HG03060 (cell line): ENCODE measurements around the gene SLC12A5.

Experiments used
- ATAC-seq: cut with Tn5 transposase; IDR thresholded peaks from one replicate; pipeline ENCODE4 v1.9.1; 2021; ENCODE audit warnings: low read depth, moderate number of reproducible peaks; ENCODE audit not compliant: unreplicated experiment

The SLC12A5 gene

GRCh38 chr20:46025376-46025783 lies 3.6 kb upstream of the SLC12A5 start:
- no peak for ATAC-seq

DNA sequence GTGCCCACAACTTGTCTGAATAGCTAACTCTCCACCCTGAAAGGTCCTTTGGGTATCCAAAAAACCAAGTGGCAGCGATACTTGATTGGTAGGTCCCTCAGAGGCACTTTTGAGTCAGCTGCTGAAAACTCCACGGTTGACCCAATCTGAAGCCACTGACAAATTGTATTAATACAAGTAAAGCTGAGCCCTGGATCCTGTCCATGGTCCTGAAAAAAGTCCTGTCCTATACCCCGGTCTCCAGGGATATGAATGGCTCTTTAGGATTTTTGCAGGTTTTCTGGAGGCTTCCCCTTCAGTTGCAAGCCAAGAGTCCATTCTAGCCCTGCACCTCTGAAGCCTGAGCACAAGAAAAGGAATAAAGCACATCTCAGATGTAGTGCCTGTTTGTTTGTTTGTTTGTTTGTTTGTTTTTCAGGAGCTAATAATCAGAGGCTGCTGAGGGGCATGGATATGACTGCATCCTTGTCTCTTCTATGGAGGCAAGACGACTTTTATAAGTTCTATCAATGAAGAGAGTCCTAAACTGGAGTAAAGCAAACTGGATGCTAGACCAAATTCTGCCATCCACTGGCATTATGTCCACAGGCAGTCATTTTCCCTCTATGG lies 1.7 kb upstream of the SLC12A5 start:
- no peak for ATAC-seq

- ATAC-seq, result no peak
These were observed 905 bp upstream of the SLC12A5 start for GRCh38 chr20:46028110-46028509.

DNA sequence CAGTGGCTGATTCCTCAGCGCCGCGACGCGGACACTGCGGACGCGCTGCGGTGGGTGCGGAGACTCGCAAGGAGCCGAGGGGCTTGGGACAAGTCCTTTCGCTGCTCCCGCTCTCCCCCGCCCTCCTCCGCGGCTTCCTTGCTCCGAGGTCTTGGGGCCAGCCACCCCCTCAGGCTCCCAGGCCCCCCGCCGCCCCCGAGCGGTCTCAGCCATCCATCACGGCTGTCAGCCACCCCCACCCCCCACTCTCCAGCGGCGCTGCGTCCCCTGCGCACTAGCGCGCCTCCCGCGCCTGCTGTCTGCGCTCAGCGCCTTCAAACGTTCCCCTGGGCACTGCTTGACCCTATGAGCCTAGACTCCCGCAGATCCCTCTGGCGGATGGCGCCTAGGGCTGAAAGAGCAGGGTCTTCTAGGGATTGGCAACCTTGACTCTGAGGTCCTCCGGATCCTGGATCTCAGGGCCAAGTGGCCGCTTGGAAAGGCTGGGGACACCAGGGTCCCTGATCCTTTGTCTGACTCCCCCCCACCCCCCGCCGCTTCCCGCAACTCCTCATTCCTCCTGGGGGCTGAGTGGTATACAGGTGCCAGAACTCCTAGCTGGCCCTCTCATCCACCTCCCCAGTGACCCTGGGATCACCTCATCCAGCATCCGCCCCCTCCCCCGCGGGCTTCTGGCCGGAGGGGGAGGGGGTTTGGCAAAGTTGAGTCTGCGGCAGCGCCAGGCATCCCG lies 1.4 kb downstream of the SLC12A5 start:
- ATAC-seq, result no peak

DNA sequence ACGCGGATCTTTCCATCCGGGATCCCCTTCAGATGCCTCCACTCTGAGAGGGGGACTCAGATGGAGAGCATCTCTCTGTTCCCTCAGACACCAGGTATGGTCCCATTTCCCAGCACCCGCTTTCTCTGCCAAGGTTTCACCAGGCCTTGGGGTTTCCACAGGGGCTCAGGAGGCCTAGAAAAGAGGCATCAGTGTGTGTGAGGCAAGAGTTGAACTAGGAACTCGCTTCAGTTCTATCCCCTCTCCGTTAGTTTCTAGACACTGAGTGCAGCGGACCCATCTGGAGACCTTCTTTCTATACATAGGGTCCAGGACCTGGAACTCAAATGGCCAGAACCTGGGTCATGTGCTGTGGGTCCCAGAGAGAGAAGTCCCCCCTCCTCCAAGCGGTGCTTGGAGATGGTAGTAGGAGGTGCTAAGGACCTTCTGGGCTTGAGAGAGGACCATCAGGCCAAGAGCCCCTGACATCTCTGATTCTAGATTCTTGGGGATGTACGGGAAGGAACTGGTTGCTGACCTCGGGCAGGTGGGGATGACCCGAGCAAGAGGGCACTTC lies 2.1 kb downstream of the SLC12A5 start:
- no peak for ATAC-seq

- no peak for ATAC-seq
These were observed 2.8 kb downstream of the SLC12A5 start for GRCh38 chr20:46031701-46032254.

GRCh38 chr20:46034039-46034438 lies 5.0 kb downstream of the SLC12A5 start:
- no peak for ATAC-seq

DNA sequence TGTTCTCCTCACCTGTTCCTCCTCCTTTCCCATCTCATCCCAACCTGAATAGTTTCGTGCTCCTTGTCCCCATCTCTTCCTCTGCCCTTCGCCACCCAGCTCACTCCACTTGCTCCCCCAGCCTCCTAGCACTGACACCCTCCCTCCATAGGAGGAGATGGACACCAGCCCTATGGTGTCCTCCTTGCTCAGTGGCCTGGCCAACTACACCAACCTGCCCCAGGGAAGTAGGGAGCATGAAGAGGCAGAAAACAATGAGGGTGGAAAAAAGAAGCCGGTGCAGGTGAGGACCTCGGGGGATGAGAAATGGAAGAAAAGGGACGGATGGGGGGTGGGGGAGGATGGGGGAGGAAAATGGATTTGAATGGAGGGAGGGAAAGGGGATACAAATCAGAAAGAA lies 6.2 kb downstream of the SLC12A5 start:
- no peak for ATAC-seq

DNA sequence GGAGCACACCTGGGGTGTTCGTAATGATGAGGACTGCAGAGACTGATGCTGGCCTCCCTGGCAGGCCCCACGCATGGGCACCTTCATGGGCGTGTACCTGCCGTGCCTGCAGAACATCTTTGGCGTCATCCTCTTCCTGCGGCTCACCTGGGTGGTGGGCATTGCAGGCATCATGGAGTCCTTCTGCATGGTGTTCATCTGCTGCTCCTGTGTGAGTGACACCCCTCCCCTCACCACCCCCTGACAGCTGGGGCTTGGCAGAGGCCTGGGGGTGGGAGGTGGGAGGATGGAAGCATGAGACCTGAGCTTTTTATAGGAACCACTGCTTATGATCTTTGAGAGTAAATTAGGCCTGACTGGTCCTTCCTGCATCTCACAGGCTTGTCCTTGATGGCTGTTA lies 6.7 kb downstream of the SLC12A5 start:
- ATAC-seq, result no peak

DNA sequence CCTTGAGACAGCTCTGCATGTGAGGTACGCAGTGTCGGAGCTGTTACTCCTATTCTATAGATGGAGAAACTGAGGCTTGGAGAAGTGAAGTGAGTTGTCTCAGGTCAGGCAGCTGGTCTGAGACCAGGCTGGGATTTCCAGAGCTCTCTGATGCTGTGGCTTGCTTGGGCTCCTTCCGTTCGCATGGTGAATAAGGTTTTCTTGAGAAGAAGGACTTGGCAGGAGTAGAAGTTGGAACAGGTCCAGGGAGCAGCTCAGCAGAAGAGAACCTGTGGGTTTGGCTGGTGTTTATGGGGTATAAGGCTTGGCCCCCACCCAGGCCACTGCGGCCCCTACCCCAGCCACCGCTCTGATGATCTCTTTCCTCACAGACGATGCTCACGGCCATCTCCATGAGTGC lies 7.4 kb downstream of the SLC12A5 start:
- ATAC-seq, result no peak

GRCh38 chr20:46037036-46037435 lies 8.0 kb downstream of the SLC12A5 start:
- no peak for ATAC-seq

DNA sequence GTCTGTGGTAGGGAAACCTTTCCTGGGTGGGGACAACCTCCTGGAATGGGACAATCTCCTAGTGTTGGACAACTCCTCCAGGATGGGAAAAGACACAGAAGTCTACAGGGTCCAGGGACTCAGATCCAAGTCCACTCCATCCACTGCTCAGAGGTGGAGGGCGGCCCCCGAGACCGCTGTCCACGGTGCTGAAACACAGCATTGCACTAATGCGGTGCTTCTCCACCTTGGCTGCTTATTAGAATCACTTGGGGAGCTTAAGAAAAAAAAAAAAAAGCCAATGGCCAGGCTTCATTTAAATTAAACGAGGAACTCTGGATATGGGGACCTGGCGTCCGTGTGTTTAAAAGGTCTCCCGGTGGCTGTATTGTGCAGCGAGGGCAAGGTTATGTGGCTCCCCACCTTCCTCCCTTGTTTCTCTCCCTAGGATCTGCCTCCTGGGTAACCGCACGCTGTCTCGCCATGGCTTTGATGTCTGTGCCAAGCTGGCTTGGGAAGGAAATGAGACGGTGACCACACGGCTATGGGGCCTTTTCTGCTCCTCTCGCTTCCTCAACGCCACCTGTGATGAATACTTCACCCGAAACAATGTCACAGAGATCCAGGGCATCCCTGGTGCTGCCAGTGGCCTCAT lies 12.0 kb downstream of the SLC12A5 start:
- ATAC-seq, result no peak

DNA sequence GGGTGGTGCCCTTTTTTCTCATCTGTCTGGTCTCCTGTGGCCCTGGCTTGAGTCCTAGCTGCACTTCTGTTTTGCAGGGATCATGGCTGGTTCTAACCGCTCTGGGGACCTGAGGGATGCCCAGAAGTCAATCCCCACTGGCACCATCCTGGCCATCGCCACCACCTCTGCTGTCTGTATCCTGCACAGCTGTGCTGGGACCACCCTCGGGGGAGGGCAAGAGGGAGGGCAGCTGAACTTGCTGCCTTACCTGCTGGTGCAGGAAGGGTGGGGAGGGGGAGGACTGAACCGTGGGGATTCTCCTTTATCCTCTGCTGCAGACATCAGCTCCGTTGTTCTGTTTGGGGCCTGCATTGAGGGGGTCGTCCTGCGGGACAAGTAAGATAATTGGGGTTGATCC lies 14.5 kb downstream of the SLC12A5 start:
- ATAC-seq, result no peak

DNA sequence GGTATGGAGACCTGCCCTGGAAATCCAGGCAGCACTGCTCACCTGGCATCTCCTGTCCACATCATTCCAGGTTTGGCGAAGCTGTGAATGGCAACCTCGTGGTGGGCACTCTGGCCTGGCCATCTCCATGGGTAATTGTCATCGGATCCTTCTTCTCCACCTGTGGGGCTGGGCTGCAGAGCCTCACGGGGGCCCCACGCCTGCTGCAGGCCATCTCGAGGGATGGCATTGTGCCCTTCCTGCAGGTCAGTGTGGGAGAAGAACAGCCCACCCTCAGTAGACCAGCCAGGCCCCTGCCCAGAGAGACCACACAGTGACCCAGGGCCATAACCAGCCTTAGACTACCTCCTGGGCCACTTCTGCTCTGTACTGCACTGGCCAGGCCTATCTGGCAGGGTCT lies 15.9 kb downstream of the SLC12A5 start:
- no peak for ATAC-seq

DNA sequence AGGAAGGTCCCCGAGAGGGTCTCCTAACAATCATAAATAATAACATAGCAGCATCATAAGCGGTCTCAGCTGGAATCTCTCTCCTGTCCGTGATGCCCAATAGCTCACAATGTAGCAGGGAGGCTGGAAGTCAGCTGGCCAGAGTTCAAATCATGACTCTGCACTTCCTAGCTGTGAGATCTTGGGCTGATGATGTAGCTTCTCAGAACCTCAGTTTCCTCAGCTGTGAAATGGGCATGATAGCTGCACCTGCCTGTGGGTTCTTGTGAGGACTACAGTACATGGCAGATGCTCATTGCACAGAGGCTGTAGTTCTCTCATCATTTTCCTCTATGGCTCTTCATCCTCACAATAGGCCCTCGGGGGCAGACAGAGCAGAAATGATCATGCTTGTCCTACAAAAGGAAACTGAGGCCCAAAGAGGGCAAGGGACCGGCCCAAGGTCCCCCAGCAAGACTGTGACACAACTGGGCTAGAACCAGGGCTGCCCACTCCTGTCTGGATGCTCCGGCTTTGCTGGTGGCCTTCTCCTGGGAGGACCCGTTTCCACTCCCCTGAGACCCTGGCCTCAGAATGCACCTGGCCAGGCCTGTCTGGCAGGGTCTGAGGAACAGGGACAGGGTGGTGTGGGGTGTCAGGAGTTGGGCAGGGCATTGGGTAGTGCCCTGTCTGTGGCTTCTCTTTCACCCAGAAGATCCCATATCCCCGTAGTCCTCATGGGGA lies 17.7 kb downstream of the SLC12A5 start:
- no peak for ATAC-seq

- ATAC-seq, result no peak
These were observed 18.8 kb downstream of the SLC12A5 start for GRCh38 chr20:46047821-46048220.

DNA sequence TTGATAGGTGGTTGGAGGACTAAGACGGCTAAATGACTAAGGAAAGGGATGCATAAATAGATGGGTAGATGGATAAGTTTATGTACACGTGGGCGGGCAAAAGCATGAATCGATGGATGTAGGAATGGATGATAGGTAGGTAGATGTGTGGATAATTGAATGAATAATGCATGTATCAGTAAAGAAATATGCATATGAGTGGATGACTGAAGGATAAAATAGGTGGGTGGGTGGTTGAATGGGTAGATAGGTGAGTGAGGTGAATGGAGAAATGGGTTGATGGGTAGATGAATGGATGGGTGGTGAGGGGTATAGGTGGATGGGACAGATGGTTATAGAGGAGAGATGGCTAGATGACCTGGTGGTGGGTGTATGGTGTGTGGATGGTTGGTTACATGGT lies 20.2 kb downstream of the SLC12A5 start:
- ATAC-seq, result no peak

DNA sequence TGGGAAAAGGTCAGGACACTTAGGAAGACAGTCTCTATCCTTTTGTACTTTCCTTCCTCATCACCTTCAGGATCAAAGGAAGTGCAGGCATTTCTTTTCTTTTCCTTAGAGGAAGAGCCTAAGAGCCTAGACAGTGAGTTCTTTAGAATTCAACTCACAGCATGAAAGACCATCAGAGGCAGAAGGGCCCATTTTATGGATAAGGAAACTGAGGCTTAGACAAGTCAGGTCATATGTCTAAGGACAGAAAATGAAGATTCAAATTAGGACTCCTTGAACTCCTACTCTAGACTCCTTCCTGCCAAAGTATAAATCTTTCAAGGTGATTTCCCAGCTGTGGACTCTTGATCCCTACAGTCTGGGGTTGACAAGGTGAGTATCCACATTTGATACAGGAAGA lies 20.8 kb downstream of the SLC12A5 start:
- ATAC-seq, result no peak

DNA sequence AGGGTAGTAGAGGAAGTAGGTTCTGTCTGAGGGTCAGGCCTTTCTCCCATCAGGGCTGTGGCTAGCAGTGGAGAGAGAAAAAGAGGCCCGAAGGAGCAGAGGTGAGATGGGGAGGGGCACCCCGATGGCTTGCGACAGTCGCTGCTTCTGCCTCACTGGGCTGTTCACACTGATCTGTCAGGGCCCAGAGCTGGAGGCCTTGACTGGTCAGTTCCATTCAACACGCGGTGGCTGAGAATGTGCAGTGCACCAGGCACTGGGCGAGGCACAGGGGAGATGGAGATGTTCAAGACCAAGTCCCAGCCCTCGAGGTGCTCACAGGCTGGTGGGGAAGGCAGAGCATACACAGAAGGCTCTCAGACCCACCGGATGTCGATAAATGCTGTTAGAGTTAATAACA lies 21.4 kb downstream of the SLC12A5 start:
- no peak for ATAC-seq

GRCh38 chr20:46050885-46051284 lies 21.9 kb downstream of the SLC12A5 start:
- no peak for ATAC-seq
